ENCODE measurements around the gene CDK11B.
"Not testable (repeated sequence)": the region's sequence is repeated elsewhere in the genome, so short reads cannot be mapped to it uniquely, and the experiment has no call there.

- TF ChIP-seq CTCF, POLR2A (IDR thresholded peaks at IDR 0.05): not testable (repeated sequence)
Observed at GRCh38 chr1:1689526-1689925, 30.7 kb upstream of the CDK11B start.

Data from ovary (tissue), 3 donors.